GM12874 (cell line): Measurements from ENCODE around the gene IGSF3.

ENCODE experiments used
- TF ChIP-seq, protein P1 (sequence below): IDR thresholded peaks from 2 replicates; pipeline ENCODE4 v1.5.1; 2011; ENCODE audit warnings: low read depth, mild to moderate bottlenecking, control low read depth, low read length, moderate library complexity; ENCODE audit not compliant: insufficient read depth

Gene IGSF3

DNA sequence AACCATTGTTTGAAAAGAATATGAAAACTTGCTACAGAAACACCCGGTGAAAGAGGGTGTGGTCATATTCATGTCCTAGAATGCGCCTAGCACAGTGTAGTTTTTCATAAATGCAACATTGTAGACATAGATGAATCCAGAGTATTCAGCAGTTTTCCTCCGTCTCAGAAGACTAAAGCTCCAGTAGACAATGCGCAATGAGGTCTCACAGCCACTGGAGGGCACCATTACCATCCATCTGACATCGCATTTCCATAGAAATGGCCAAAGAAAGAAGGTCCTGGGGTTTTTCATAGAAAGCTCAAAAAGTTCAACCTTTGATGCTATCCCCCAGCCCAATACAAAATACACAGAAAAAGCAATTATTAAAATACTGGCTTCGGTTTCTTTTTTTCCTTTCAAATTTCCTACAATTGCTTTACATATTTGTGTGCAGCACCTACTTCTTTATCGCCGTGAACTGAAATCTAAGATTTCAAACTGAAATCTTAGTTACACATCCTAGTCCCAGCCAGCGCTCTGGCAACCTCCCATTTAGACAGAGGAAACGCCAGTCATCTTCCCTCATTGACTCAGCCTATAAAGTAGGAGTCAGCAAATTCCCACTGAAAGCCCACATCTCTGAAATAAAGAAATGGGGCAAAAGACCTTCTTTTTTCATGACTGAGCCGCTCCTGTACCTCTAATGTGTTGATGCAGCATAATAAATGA lies 92.8 kb downstream of the IGSF3 start:
- TF ChIP-seq, protein P1, sequence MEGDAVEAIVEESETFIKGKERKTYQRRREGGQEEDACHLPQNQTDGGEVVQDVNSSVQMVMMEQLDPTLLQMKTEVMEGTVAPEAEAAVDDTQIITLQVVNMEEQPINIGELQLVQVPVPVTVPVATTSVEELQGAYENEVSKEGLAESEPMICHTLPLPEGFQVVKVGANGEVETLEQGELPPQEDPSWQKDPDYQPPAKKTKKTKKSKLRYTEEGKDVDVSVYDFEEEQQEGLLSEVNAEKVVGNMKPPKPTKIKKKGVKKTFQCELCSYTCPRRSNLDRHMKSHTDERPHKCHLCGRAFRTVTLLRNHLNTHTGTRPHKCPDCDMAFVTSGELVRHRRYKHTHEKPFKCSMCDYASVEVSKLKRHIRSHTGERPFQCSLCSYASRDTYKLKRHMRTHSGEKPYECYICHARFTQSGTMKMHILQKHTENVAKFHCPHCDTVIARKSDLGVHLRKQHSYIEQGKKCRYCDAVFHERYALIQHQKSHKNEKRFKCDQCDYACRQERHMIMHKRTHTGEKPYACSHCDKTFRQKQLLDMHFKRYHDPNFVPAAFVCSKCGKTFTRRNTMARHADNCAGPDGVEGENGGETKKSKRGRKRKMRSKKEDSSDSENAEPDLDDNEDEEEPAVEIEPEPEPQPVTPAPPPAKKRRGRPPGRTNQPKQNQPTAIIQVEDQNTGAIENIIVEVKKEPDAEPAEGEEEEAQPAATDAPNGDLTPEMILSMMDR = peak; percentile 71

DNA sequence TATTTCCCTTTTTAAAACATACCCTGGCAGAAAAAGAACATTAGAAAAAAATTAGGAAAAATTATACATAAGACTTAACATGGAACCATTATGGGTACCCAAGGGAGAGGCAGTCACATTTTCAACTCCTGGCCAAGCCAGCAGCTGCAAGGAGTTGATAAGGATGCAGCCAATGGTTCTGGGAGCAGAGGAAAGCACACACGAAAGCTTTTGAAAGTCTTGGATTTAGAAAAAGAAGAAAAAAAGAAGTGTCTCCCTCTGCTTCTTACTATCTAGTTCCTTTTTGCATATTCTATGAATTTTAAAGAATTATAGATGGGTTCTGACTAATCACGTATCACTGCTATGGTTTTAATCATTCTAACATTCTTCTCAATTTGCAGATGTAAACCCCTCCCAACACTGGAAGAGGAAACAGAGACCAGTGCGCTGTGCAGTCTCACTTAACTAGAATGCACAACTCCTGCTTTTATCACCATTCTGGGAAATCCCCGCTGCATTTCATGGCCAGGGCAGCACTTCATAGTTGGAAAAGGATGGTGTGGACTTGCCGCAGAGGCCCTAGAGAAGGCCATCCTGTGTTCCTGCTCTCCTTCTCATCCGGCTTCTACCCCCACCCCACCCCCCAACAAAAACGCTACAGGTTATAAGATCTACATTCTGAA lies 94.0 kb downstream of the IGSF3 start:
- TF ChIP-seq, protein P1 = no peak

DNA sequence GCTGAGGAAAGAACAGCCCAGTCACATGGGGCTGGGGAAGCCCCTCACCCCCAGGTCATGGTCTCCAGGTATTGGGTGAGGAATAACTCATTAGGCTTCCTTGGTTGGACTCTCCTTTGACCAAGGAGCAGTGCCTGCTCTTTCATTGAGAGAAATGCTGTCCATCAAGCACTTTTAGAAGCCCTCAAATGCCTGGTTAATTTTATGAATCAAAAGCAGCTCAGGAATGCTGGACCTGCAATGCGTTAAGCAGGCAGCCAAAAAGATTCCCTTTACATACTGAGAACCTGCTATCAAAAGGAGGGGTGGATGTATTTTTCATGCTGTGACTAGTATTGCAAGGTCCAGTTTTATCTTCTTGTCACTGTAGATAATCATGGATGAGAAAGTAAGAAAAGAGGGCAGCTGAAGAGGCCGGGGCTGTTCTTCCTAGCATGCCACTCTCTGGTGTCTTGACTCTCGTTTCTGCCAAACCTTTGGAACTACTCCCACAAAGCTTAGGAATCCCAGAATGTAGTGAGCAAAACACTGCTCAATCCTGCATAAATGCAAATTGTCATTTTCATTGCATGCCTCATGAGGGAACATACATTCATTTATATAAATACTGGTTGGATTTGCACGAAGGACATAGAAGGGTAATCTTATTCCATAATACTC lies 94.6 kb downstream of the IGSF3 start:
- TF ChIP-seq, protein P1 = no peak

DNA sequence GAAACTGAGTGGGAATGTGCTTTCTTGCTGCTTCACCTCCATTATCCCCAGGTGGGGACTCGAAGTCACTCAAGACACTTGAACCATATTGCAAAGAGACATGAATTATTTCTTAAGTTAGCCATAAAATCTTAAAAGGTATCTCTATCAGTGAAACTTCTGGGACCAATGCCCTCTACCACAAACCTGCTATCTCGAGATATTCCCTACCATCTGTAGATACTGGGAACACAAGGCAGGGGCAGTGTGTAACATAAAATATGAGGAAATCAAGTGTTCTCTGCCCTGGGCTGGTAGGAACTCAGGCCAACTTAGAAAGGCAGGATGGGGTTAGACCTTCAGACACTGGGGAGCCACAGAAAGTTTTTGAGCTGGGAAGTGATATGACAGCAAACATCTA lies 95.4 kb downstream of the IGSF3 start:
- TF ChIP-seq, protein P1 = no peak

DNA sequence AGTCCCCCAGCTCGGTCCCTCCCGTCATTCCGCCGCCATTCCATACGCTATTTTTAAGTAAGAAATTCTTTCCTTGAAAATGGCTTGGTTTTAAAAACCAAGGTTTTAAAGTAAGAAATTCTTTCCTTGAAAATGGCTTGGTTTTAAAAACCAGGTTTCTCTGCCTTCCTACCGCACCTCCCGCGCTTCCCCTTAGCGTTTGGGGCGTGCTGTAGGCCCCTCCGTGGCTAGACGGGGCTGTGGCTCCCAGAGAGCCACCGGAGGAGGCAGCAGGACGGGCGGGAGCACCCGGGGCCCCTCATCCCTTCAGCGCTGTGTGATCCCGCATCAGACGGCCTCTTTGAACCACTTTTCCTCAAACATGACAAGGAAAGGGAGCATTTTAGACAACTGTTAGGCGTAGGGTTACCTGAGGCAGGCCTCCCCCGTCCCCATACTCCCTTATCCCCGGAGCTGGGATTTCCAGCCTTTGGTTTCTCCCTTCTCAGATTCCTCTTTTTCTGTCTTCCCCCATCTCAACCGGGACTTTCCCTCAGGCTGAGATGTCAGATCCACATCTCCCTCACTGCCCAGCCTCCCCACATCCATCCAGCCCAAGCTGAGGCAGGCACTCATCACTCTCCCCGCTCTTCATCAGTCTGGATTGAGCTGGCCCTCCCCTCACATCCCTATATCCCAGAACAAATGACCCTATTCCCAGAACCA lies 96.2 kb downstream of the IGSF3 start:
- TF ChIP-seq, protein P1 = no peak

DNA sequence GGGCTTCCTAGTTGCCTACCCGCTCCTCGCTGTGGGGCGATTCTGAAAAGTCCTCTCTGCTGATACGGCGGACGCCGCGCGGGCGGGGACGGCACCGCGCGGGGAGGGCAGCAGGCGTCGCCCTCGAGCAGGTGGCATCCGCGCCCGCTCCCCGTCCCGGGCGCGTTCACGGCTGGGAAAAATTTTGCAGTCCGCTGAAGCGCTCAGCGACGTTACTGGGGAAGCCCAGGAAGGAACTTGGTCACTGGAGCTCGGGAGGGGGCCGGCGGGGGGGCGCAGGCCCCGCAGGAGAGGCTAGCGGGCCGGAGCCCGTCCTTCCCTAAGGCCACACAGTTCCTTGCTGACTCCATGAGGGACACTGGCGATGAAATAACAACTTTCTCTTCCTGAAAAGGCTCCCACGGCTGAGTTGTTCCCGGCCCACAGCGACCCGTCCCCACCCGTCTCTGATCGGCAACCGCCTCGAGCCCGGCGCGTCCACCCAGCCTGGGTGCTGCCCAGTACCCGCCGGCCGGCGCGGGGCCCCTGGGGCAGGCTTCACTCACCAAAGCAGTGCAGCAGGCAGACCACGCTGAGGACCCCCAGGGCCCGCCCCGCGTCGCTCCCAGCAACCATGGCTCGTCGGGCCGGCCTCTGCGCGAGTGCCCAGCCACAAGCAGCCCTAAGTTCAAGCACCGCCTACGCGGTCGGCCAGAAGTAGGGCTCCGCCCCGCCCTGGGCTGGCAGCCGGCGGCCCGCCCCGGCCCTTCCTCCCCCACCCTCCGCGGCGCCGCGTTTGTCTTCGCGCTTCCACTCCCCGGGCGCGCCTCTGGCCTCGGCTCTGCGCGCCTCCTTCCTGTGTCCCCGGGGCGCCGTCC lies 96.9 kb downstream of the IGSF3 start, which contains the start of gene CD58:
Gene CD58, minus strand, starts transcription at position 669 of the 857 bp plus-strand sequence. Its CDS starts 54 bp downstream, at position 615.
- TF ChIP-seq, protein P1 = peak; percentile 88
